NCI-H774 (cell line): ENCODE data around the gene MED31.
"Not testable (repeated sequence)": the region's sequence is repeated elsewhere in the genome, so short reads cannot be mapped to it uniquely, and the experiment has no call there.

ENCODE experiments used
- DNase-seq: peaks from one replicate; lab custom pipeline; 2025; lab: John Stamatoyannopoulos, UW

MED31 gene

GRCh38 chr17:6626616-6627015 is 24.8 kb downstream of the MED31 start:
- DNase-seq = no peak

- DNase-seq = no peak
Measured at GRCh38 chr17:6623941-6624340, 27.5 kb downstream of the MED31 start.

- DNase-seq = no peak
Measured at GRCh38 chr17:6611231-6611630, 40.2 kb downstream of the MED31 start.

- no peak for DNase-seq
Measured at GRCh38 chr17:6610011-6610410, 41.4 kb downstream of the MED31 start.

GRCh38 chr17:6608321-6608720 is 43.1 kb downstream of the MED31 start:
- no peak for DNase-seq

- DNase-seq = no peak
Measured at GRCh38 chr17:6605142-6605541, 46.3 kb downstream of the MED31 start.

GRCh38 chr17:6603744-6604325 is 47.6 kb downstream of the MED31 start:
- no peak for DNase-seq

GRCh38 chr17:6602141-6602540 is 49.3 kb downstream of the MED31 start:
- DNase-seq = no peak

- no peak for DNase-seq
Measured at GRCh38 chr17:6599364-6599763, 52.0 kb downstream of the MED31 start.

- no peak for DNase-seq
Measured at GRCh38 chr17:6597727-6598126, 53.7 kb downstream of the MED31 start.

GRCh38 chr17:6596941-6597340 is 54.5 kb downstream of the MED31 start:
- DNase-seq = no peak

- no peak for DNase-seq
Measured at GRCh38 chr17:6596511-6596910, 54.9 kb downstream of the MED31 start.

- DNase-seq = no peak
Measured at GRCh38 chr17:6596081-6596480, 55.3 kb downstream of the MED31 start.

GRCh38 chr17:6593371-6593770 is 58.0 kb downstream of the MED31 start:
- not testable (repeated sequence) for DNase-seq
